GM13976 (cell line): Measurements from ENCODE around the gene ABCB11.

Experiments used
- DNase-seq: peaks from one replicate; pipeline ENCODE4 v3.0.0; 2012; ENCODE audit warnings: low spot score
- CTCF ChIP-seq: IDR thresholded peaks from 2 replicates; pipeline ENCODE4 v1.5.1; 2012; ENCODE audit warnings: borderline replicate concordance, mild to moderate bottlenecking; ENCODE audit not compliant: insufficient read depth; ENCODE audit errors: extremely low read depth, missing control alignments, control extremely low read depth
- in situ Hi-C: fragments of 300-500 bp; cut with MboI; formaldehyde crosslinking; loops from one replicate; pipeline ENCODE4 v1.12.0; 2022; ENCODE audit warnings: low sequenced_read_pairs, mixed read lengths, inconsistent platforms; ENCODE audit not compliant: unreplicated experiment

The ABCB11 gene

GRCh38 chr2:168896783-168897182, 134.3 kb downstream of the ABCB11 start:
- no peak for DNase-seq

GRCh38 chr2:168895771-168896170, 135.4 kb downstream of the ABCB11 start:
- TF ChIP-seq CTCF: no peak
- DNase-seq: no peak
- in situ Hi-C loops: no loop called here

More at GRCh38 chr2:168896783-168897182, 134.3 kb downstream of the ABCB11 start:
- TF ChIP-seq CTCF: no peak
- in situ Hi-C loops: no loop called here

- in situ Hi-C loops: no loop called here
- DNase-seq: no peak
- TF ChIP-seq CTCF: no peak
Observed at GRCh38 chr2:168894720-168895119, 136.4 kb downstream of the ABCB11 start.

GRCh38 chr2:168894101-168894500, 137.0 kb downstream of the ABCB11 start:
- DNase-seq: no peak
- in situ Hi-C loops: no loop called here
- TF ChIP-seq CTCF: no peak

GRCh38 chr2:168892327-168892726, 138.8 kb downstream of the ABCB11 start:
- TF ChIP-seq CTCF: no peak
- DNase-seq: no peak
- in situ Hi-C loops: no loop called here

GRCh38 chr2:168890006-168890782, 140.9 kb downstream of the ABCB11 start, which contains the start of gene SPC25:
Gene SPC25 (minus strand): TSS chr2:168890430. CDS start chr2:168889519, 911 bp downstream.
- in situ Hi-C loops: no loop called here
- TF ChIP-seq CTCF: no peak
- peak; percentile 94 for DNase-seq
